Measurements from ENCODE around the gene BCDIN3D. TPM values are rescaled to one million over a fixed set of nuclear protein-coding genes. Genes with fewer than 3 reads are reported as not detected.

BCDIN3D gene
- total and polyA plus RNA-seq, 2 donors (not counting 3 experiments of a cell fraction or from before 2014, with no cell fraction given) = 1.8 to 3.1 TPM

GRCh38 chr12:49796155-49796554 is 46.8 kb downstream of the BCDIN3D start:
- intact Hi-C loops (cut with micrococcal nuclease) (no loop called here), dilution Hi-C loops (cut with MboI; ENCODE audit: extremely low pct_ligation_motif_present, low sequenced_read_pairs) (no loop called here)
- Histone ChIP-seq H3K79me2 (ENCODE audit: control insufficient read depth, insufficient read depth, low read length) (no peaks in the 10 kb centered on the region), H3K4me2 (ENCODE audit: insufficient read depth, low read length) (no peak overlapping the region), H3K9ac (replicated peaks; ENCODE audit: extremely low read depth, insufficient read depth, low read length) (no peak overlapping the region), H3K27me3 (ENCODE audit: control insufficient read depth in 2 of 2, insufficient read depth in 2 of 2, low read length in 2 of 2) (no peaks in the 10 kb centered on the region), H3K36me3 (ENCODE audit: control insufficient read depth in 2 of 2, extremely low read depth in 1 of 2, insufficient read depth in 2 of 2, low read length in 2 of 2) (peaks cover 2 to 48% of the 10 kb centered on the region in 2 experiments), H4K20me1 (replicated peaks; ENCODE audit: control insufficient read depth, extremely low read depth, insufficient read depth, low read length) (no peaks in the 10 kb centered on the region), H3K9me3 (replicated peaks; ENCODE audit: control insufficient read depth, insufficient read depth, low read length) (no peaks in the 10 kb centered on the region), H2AFZ (ENCODE audit: low read depth, low read length) (no peak overlapping the region), H3K9me1 (replicated peaks; ENCODE audit: control insufficient read depth, extremely low read depth, insufficient read depth, low read length) (no peaks in the 10 kb centered on the region), H3K4me3 (replicated peaks in 1 of 3; ENCODE audit: insufficient read depth in 1 of 3, low read depth in 1 of 3, low read length in 3 of 3) (no peak overlapping the region), H3K4me1 (ENCODE audit: control insufficient read depth, extremely low read depth, insufficient read depth, low read length) (no peaks in the 10 kb centered on the region), H3K27ac (ENCODE audit: insufficient read depth, low read depth, low read length) (no peak overlapping the region)
- no peak for TF ChIP-seq MYC (IDR thresholded peaks at IDR 0.05; ENCODE audit: low read depth, low read length)
- no peak for TF ChIP-seq EZH2 (IDR thresholded peaks at IDR 0.05; ENCODE audit: borderline replicate concordance, low read depth, low read length, severe bottlenecking)
- TF ChIP-seq JUN (IDR thresholded peaks at IDR 0.05; ENCODE audit: borderline replicate concordance, insufficient read depth, insufficient read length, low read depth) = no peak
- TF ChIP-seq FOS (IDR thresholded peaks at IDR 0.05; ENCODE audit: borderline replicate concordance, insufficient read depth, low read length) = no peak
- no peak for TF ChIP-seq GATA2 (IDR thresholded peaks at IDR 0.05; ENCODE audit: insufficient read depth, insufficient read length, low read depth, low read length)
- TF ChIP-seq CTCF (IDR thresholded peaks at IDR 0.05; ENCODE audit: extremely low read depth in 1 of 2, insufficient read depth in 1 of 2, low read depth in 1 of 2, low read length in 2 of 2) = no peak
- TF ChIP-seq POLR2A (IDR thresholded peaks at IDR 0.05; ENCODE audit: low read depth, low read length) = no peak
- TF ChIP-seq MAX (IDR thresholded peaks at IDR 0.05; ENCODE audit: insufficient read depth, insufficient read length) = no peak
- TF ChIP-seq POLR2AphosphoS5 (IDR thresholded peaks at IDR 0.05; ENCODE audit: insufficient read depth, low read depth, low read length) = no peak
- DNase-seq (ENCODE audit: low read depth, low spot score) = no peak
- no peak for FAIRE-seq
- no TSS peak for BruUV-seq (replicated peaks)
- POLR2A ChIA-PET = no interaction called here
- CTCF ChIA-PET = interaction anchor here (1.2 to 1.7 kb wide), 3 partner anchors 13 to 43 kb away, joined by 3 to 6 read pairs (median 3); no protein-coding TSS in a partner anchor
